Bronchial epithelial cell (primary cell): ENCODE measurements around the gene PDZRN3. TPM values are rescaled to one million over a fixed set of nuclear protein-coding genes. Genes with fewer than 3 reads are reported as not detected.

Source experiments
- DNase-seq: peaks from one replicate; pipeline ENCODE4 v3.0.0-alpha.2; 2010; ENCODE audit warnings: low read depth
- FAIRE-seq: peaks from 2 replicates; lab custom pipeline; 2011; peaks lifted over from hg19 to GRCh38; lab: Jason Lieb, UNC
- H3K27me3 ChIP-seq: 2 replicates; pipeline ENCODE4 v1.5.1; 2011; ENCODE audit warnings: low read length; ENCODE audit not compliant: control insufficient read depth, insufficient read depth
- H3K36me3 ChIP-seq: 2 replicates; pipeline ENCODE4 v1.5.1; 2011; ENCODE audit warnings: low read length; ENCODE audit not compliant: control insufficient read depth, insufficient read depth
- H3K4me3 ChIP-seq: 2 replicates; pipeline ENCODE4 v1.5.1; 2011; ENCODE audit warnings: mild to moderate bottlenecking, low read depth, low read length, control low read depth
- CTCF ChIP-seq: IDR thresholded peaks from 2 replicates; pipeline ENCODE4 v1.5.1; 2011; ENCODE audit warnings: mild to moderate bottlenecking, moderate library complexity, low read length, control low read depth, inconsistent platforms; ENCODE audit not compliant: insufficient read depth, severe bottlenecking
- total RNA-seq: library from RNA; depleted of rRNA; stranded (reverse); fragments of >200 nt; gene quantifications from 2 replicates; pipeline ENCODE4 v1.2.1, GENCODE V29; 2014

Gene PDZRN3
- total RNA-seq = 0.77 and 0.79 TPM in 2 replicates

DNA sequence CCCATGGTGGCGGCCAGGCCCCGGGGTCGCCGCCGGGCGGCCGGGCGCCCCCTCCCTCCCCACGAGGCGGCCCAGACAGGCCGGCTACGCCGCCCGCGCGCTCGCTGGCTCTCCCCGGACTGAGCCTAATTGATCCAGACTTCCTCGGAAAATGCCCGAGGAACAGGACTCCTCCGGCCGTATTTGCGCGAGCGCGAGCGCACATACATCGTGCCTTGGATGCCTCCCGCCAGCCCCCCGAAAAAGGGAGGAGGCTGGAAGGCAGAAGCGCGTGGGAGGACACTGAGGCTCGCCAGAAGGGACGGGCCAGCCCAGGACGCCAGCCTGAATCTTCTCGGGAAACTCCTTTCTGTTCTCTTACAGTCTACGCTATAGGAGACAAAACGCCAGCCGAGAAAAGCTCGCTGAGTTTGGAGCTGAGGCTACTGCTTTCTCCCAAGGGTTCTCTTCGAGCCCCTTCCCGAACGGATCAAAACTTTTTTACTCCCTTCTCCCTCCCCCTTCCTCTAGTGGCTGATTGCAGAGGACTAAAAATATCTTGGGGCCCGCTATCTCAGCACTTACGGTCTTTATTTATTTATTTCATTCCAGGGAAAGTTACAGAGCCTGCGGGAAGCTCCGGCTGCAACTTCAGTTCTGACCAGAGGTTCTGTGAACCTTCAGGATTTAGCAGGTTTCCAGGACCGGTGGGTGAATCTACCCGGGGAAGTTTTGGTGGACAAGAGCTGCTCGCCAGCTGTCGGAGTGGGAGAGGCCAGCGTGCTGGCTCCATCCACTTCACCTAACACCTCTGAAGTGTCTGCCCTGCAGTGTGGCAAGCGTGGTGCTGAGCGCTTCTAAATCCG, at the start of gene PDZRN3:
Gene PDZRN3, minus strand, starts transcription at position 121 of the 845 bp plus-strand sequence.
- no peak for TF ChIP-seq CTCF
- DNase-seq = no peak
- H3K36me3 ChIP-seq = no peaks in the 10 kb centered on the region
- peaks cover 16% of the 10 kb centered on the region for H3K27me3 ChIP-seq
- peak within 1 kb of the TSS; percentile 10 for H3K4me3 ChIP-seq
- FAIRE-seq = no peak

DNA sequence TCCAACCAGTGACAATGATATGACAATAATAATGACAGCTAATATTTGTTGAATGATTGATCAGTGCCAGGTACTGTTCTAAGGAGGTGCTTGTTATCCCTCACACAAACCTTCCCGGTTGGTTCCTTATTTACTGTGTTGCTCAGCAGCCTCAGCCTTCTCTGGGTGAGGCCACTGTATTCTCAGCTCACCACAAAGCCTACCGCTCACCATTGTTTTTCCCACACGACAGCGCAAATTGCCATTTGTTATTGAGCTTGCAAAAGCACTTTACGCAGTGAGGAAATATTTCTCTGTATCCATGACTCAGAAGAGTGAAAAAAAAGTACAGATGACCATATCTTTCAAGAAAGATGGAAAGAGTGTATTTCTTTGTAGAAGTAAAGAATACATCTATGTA, 49.5 kb upstream of the PDZRN3 start:
- H3K36me3 ChIP-seq = no peaks in the 10 kb centered on the region
- no peak overlapping the region for H3K4me3 ChIP-seq
- FAIRE-seq = no peak
- H3K27me3 ChIP-seq = no peaks in the 10 kb centered on the region
- no peak for TF ChIP-seq CTCF
- DNase-seq = peak; percentile 22

DNA sequence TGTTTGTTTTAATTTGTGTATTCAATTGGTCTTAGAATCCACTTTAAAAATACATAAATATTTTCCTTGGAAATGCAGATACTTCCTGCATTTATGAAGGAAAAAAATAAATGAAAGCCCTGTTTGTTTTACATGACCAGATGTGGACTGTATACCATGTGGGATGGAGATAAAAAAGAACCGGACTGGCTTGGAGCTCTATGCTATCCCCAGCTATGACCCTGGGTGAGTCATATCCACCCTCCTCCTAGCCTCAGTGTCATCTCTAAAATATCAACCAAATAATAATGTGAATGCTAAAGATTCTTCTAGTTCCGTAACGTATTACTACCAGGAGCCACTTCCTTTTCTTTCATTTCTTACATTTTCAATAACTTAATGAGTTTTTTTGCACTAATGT, 44.5 kb upstream of the PDZRN3 start:
- no peak for TF ChIP-seq CTCF
- FAIRE-seq = no peak
- Histone ChIP-seq H3K36me3 (no peaks in the 10 kb centered on the region), H3K27me3 (no peaks in the 10 kb centered on the region), H3K4me3 (no peak overlapping the region)
- DNase-seq = no peak

DNA sequence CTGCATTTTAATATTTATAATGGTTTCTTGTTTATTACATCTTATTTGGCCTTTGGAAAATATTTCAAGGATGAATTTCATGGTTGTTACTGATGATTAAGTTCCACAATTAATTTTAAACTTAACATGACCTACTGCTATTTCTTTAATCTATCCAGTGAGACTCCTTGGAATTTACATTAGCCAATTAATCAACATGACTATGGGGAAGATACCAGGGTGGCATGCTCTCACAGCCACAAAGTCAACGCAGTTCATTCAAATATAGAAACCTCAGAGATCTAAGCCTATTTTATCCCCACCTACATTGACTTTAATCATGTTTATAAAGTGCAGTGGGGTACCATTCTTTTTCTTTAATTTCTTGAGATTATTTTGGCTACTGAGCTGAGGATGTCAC, 43.6 kb upstream of the PDZRN3 start:
- H3K4me3 ChIP-seq = no peak overlapping the region
- H3K36me3 ChIP-seq = no peaks in the 10 kb centered on the region
- FAIRE-seq = no peak
- DNase-seq = no peak
- no peak for TF ChIP-seq CTCF
- no peaks in the 10 kb centered on the region for H3K27me3 ChIP-seq

GRCh38 chr3:73667889-73668288, 43.1 kb upstream of the PDZRN3 start:
- no peak overlapping the region for H3K4me3 ChIP-seq
- H3K27me3 ChIP-seq = no peaks in the 10 kb centered on the region
- TF ChIP-seq CTCF = no peak
- H3K36me3 ChIP-seq = no peaks in the 10 kb centered on the region
- FAIRE-seq = no peak
- DNase-seq = no peak
